ENCODE results near the gene ACTR5.
A peak's percentile ranks its signal among the peaks of the same experiment; 100 is the strongest.

The ACTR5 gene

DNA sequence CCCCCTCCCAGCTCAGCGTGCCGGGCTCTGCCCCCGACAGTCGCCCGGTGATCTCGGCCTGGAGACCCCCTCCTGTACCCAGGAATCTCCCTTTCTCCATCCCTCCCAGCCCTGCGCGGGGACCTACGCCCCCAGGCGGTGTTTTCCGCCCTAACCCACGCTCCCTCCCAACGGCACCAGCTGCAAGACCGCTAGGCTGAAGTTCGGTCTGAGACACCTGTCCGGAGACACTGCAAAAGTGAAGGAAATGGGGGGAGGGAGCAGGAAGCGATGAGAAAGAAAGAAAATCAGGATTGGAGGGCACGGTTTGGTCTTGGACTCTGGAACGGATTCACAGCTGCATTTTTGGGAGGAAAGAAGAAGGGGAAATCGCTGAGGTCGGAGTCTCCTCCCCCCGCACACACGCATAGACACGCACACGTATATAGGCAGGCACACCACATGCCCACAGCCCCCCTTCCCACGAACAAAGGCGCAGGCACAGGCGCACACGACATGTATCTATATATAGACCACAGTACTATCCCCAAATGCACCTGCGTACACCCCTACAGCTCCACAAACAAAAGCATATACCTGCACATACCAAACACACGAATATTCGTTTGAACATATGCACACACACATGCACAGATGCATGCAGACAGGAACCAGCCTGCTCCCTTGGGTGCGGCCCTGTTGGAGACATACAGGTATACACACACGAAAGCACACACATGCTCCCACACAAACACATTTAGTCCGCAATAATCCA is 22.9 kb upstream of the ACTR5 start:
- TF ChIP-seq YY1 (IDR thresholded peaks at IDR 0.05; ENCODE audit: low read depth): no peak
- no peak for TF ChIP-seq TEAD4 (IDR thresholded peaks at IDR 0.05)

DNA sequence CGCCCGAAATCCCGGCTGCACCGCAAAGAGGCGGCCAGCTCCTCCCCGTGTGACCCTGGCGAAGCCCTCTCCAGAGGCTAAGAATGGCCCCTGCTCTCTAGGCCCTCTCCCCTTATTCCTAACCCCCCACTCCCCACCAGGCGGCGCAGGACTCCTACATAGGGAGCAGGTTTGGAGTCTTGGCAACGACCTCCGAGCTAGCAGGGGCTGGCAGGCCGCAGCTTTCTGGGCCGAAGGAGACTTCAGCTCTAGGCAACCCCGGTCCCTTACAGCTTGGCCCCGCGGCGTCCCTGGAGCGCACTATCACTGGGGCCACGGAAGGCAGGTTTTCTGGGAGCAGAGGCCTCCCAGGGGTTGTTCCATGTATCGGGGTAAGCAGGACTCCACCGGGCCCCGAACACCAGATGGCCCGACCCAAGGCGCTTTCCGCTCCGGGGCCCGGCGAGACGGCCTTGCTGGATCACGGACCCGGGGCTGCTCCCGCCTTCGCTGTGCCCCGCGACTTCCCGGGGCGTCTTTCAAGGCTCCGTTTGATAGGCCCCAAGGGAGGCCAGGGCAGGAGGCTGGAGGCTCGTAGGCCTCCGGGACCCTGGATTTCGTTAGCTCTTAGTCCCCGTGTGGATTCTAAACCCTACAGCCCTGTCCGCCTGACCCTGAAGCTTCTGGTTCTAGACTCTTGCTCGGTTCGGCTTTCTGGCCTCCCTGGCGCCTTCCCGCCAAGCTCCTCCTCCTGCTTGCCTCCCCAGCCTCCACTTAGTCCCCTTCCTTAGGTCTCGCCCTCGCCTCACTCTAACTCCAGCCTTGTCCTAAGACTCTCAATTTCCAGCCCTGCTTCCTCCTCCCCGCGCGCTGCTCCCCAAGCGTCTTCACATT is 22.1 kb upstream of the ACTR5 start:
- no peak for TF ChIP-seq EGR1 (IDR thresholded peaks at IDR 0.05)
- TF ChIP-seq RAD21 (IDR thresholded peaks at IDR 0.05; ENCODE audit: low read depth): peak; percentile 43
- TF ChIP-seq TEAD4 (IDR thresholded peaks at IDR 0.05): no peak
- no peak for TF ChIP-seq ZBTB7A (IDR thresholded peaks at IDR 0.05; ENCODE audit: low read depth)
- TF ChIP-seq YY1 (IDR thresholded peaks at IDR 0.05; ENCODE audit: low read depth): no peak

DNA sequence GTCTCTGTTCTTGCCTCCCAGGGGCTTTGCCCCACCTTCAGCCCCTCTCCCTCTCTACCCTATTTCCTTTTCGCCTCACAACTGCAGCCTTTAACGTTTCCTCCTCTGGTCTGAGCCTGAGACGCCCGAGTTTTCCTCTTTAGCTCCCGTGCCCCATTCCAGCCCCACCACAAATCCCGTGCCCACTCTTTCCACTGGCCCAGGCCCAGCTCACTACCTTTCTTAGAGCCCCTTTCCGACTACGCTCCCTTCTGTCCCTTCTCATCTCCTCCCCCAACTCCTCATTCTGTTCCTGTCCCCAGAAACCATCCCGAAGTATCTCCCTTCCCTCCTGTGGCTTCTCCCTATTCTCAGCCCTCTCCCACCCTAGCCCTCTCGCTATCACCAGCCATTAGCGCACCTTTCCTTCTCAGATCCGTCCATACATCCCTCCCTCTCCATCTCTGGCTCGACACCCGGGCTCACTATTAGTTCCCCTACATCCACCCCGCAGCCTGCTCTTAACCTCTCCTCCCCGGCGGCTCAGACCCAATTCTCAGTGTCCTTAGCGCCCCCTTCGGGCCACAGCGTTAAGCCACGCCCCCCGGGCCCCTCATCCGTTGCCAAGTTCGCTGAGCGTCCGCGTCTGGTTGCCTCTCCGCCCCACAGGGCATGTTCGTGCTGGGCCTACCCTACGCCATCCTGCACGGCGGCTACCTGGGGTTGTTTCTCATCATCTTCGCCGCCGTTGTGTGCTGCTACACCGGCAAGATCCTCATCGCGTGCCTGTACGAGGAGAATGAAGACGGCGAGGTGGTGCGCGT is 21.3 kb upstream of the ACTR5 start:
- TF ChIP-seq RAD21 (IDR thresholded peaks at IDR 0.05; ENCODE audit: low read depth) (peak; percentile 18; the same call in 1 of the 2 replicates), CREB1 (IDR thresholded peaks at IDR 0.05; ENCODE audit: low read depth) (no peak)

DNA sequence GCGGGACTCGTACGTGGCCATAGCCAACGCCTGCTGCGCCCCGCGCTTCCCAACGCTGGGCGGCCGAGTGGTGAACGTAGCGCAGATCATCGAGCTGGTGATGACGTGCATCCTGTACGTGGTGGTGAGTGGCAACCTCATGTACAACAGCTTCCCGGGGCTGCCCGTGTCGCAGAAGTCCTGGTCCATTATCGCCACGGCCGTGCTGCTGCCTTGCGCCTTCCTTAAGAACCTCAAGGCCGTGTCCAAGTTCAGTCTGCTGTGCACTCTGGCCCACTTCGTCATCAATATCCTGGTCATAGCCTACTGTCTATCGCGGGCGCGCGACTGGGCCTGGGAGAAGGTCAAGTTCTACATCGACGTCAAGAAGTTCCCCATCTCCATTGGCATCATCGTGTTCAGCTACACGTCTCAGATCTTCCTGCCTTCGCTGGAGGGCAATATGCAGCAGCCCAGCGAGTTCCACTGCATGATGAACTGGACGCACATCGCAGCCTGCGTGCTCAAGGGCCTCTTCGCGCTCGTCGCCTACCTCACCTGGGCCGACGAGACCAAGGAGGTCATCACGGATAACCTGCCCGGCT is 20.6 kb upstream of the ACTR5 start:
- TF ChIP-seq ZBTB7A (IDR thresholded peaks at IDR 0.05; ENCODE audit: low read depth) (no peak), CEBPB (IDR thresholded peaks at IDR 0.05) (no peak), EP300 (IDR thresholded peaks at IDR 0.05; ENCODE audit: borderline replicate concordance) (no peak), EGR1 (IDR thresholded peaks at IDR 0.05) (no peak), CREB1 (IDR thresholded peaks at IDR 0.05; ENCODE audit: low read depth) (no peak)

DNA sequence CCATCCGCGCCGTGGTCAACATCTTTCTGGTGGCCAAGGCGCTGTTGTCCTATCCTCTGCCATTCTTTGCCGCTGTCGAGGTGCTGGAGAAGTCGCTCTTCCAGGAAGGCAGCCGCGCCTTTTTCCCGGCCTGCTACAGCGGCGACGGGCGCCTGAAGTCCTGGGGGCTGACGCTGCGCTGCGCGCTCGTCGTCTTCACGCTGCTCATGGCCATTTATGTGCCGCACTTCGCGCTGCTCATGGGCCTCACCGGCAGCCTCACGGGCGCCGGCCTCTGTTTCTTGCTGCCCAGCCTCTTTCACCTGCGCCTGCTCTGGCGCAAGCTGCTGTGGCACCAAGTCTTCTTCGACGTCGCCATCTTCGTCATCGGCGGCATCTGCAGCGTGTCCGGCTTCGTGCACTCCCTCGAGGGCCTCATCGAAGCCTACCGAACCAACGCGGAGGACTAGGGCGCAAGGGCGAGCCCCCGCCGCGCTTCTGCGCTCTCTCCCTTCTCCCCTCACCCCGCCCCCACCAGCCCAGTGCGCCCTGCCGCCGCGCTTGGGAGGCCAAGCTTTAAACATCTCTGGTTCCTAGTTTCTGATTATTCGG is 20.0 kb upstream of the ACTR5 start:
- TF ChIP-seq YY1 (IDR thresholded peaks at IDR 0.05; ENCODE audit: low read depth) (no peak), TCF12 (IDR thresholded peaks at IDR 0.05; ENCODE audit: low read depth) (no peak), TEAD4 (IDR thresholded peaks at IDR 0.05) (no peak), NFIC (IDR thresholded peaks at IDR 0.05) (no peak), RAD21 (IDR thresholded peaks at IDR 0.05; ENCODE audit: low read depth) (no peak), TAF1 (IDR thresholded peaks at IDR 0.05; ENCODE audit: low read depth) (no peak), CEBPB (IDR thresholded peaks at IDR 0.05) (no peak), EP300 (IDR thresholded peaks at IDR 0.05; ENCODE audit: borderline replicate concordance) (no peak), CREB1 (IDR thresholded peaks at IDR 0.05; ENCODE audit: low read depth) (no peak), ZBTB7A (IDR thresholded peaks at IDR 0.05; ENCODE audit: low read depth) (no peak), EGR1 (IDR thresholded peaks at IDR 0.05) (no peak), FOXM1 (IDR thresholded peaks at IDR 0.05; ENCODE audit: borderline replicate concordance, low read depth) (no peak)
- TF ChIP-seq, protein P1, sequence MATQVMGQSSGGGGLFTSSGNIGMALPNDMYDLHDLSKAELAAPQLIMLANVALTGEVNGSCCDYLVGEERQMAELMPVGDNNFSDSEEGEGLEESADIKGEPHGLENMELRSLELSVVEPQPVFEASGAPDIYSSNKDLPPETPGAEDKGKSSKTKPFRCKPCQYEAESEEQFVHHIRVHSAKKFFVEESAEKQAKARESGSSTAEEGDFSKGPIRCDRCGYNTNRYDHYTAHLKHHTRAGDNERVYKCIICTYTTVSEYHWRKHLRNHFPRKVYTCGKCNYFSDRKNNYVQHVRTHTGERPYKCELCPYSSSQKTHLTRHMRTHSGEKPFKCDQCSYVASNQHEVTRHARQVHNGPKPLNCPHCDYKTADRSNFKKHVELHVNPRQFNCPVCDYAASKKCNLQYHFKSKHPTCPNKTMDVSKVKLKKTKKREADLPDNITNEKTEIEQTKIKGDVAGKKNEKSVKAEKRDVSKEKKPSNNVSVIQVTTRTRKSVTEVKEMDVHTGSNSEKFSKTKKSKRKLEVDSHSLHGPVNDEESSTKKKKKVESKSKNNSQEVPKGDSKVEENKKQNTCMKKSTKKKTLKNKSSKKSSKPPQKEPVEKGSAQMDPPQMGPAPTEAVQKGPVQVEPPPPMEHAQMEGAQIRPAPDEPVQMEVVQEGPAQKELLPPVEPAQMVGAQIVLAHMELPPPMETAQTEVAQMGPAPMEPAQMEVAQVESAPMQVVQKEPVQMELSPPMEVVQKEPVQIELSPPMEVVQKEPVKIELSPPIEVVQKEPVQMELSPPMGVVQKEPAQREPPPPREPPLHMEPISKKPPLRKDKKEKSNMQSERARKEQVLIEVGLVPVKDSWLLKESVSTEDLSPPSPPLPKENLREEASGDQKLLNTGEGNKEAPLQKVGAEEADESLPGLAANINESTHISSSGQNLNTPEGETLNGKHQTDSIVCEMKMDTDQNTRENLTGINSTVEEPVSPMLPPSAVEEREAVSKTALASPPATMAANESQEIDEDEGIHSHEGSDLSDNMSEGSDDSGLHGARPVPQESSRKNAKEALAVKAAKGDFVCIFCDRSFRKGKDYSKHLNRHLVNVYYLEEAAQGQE (IDR thresholded peaks at IDR 0.05; ENCODE audit: low read depth): no peak
- TF ChIP-seq, protein P2, sequence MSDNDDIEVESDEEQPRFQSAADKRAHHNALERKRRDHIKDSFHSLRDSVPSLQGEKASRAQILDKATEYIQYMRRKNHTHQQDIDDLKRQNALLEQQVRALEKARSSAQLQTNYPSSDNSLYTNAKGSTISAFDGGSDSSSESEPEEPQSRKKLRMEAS (IDR thresholded peaks at IDR 0.05): no peak
- TF ChIP-seq, protein P3, sequence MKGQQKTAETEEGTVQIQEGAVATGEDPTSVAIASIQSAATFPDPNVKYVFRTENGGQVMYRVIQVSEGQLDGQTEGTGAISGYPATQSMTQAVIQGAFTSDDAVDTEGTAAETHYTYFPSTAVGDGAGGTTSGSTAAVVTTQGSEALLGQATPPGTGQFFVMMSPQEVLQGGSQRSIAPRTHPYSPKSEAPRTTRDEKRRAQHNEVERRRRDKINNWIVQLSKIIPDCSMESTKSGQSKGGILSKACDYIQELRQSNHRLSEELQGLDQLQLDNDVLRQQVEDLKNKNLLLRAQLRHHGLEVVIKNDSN (IDR thresholded peaks at IDR 0.05): no peak

DNA sequence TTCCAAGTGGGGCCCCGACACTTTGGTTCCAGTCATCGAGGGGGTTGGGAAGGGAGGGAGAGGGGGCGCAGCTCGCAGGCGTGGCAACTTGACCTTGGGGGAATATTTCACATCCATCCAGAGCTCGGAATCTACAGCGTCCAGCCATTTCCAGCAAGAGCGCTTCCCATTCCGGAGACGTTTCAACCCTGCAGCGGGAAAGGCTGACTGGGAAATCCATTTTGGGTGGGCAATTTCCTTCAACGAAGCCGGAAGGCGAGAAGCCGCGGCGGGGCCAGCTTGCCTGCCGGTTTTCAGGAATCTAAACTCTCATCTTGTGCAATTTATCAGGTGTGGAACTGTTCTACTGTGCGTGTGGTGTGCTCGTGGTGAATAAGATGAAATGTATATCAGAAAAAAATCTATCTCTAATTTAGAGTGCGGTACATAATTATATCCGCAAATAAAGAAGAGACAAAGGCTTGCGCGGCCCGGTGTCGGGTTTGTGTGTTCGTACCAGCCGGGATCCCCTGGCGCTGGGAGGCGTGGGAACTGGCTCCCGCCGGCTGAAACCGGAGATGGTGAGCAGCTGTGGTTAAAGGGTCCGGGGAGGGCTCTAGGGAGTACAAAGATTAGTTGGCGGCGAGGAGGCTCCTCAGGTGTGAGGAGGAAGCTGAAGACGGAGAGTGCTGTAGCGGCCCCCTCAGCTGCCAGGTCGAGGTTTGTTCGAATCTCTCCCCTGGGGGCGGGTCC is 19.2 kb upstream of the ACTR5 start:
- TF ChIP-seq NFIC (IDR thresholded peaks at IDR 0.05): no peak
- TF ChIP-seq, protein P3 (IDR thresholded peaks at IDR 0.05): no peak
- no peak for TF ChIP-seq CEBPB (IDR thresholded peaks at IDR 0.05)
- TF ChIP-seq, protein P1 (IDR thresholded peaks at IDR 0.05; ENCODE audit: low read depth): no peak
- no peak for TF ChIP-seq RAD21 (IDR thresholded peaks at IDR 0.05; ENCODE audit: low read depth)
- no peak for TF ChIP-seq FOXM1 (IDR thresholded peaks at IDR 0.05; ENCODE audit: borderline replicate concordance, low read depth)
- TF ChIP-seq TCF12 (IDR thresholded peaks at IDR 0.05; ENCODE audit: low read depth): no peak

Measured in Ishikawa (cell line).